SK-N-DZ (cell line): ENCODE data around the gene ESRRB. TPM values are rescaled to one million over a fixed set of nuclear protein-coding genes. Genes with fewer than 3 reads are reported as not detected.

ENCODE experiments used
- DNase-seq: peaks from one replicate; pipeline ENCODE4 v3.0.0-alpha.2; 2015; ENCODE audit warnings: low spot score
- polyA plus RNA-seq, 2 experiments: library from polyadenylated mRNA; depleted of rRNA; stranded (reverse); fragments of >200 nt; gene quantifications; 2 replicates each; pipeline ENCODE4 v1.2.3, GENCODE V29; 2014

Gene ESRRB
- polyA plus RNA-seq (2014; cell fraction: cytosol; rRNA removed): 1.8 and 2.1 TPM in 2 replicates
- polyA plus RNA-seq (2014; cell fraction: nucleus; rRNA removed): 2.6 and 3.1 TPM in 2 replicates

GRCh38 chr14:76375947-76376404 lies at the start of gene ESRRB:
Gene ESRRB (plus strand): TSS chr14:76376137. CDS start chr14:76376402, 265 bp downstream.
- peak; percentile 85 for DNase-seq

GRCh38 chr14:76326918-76327689 lies 48.8 kb upstream of the ESRRB start:
- no peak for DNase-seq

DNA sequence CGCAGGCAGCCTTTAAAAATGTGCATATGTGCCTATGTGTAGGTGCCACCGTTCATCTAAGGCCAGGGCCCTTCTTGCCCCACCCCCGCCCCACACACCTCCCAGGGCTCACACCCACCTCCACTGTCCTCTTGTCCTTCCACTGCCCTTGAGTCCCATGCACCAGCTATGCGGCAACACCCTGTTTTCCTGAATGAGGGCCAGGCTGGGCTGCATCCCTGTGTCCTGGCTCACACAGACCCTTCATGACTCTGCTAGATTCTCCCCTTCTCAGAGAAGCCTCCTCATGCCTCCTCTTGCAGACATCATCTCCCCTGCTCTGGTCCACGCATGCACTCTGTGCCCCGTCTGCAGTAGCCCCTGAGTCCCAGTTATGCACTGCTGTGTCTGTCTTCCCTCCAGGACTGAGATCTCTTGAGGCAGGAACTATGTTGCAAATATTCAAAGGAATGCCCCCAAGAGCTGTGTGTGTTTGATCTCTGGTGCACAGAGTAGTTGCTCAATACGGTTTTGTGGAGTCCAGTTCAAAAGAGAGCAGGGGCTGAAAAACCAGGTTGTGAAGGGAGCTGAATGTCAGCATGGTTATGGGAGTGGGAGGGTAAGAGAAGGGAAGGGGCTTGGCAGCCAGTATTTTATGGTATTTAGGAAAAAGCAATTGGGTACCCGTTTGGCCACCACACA lies 47.3 kb upstream of the ESRRB start:
- DNase-seq: no peak

DNA sequence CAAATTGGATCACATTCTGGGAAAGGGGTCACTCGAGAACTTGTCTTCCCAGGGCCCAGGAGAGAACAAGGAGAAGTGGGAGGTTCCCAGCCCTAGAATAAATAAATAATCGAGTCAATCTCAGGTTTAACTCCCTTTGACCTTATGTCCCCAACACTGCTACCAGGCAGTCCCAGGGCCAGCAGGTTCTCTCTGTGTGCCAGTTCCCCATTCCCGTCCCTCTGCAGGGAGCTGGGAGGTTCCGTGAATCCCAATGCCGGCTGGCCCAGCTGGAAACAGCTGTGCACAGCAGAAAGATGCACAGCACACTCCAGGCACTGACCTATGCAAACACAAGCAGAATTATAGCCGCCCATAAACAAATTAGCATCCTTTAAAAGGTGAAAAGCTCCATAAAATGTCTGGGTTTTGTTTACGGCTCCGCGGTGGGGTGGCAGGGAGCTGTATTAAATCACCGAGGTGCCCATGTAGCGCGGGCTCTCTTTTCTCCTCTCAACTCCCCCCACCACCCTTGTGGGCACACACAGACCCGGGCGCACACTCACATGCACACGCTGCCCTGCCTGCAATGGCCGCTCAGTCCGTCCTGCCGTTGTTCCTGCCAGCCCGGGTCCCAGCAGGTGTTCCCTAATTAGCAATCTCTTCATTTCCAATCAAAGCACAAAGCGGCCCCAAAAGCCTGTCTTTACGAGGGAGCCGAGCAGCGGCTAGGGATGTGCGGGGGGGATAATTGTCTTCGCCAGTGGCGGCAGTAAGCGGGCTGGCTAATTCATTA lies 46.6 kb upstream of the ESRRB start:
- no peak for DNase-seq

- no peak for DNase-seq
These were observed 46.0 kb upstream of the ESRRB start for GRCh38 chr14:76329951-76330350.

DNA sequence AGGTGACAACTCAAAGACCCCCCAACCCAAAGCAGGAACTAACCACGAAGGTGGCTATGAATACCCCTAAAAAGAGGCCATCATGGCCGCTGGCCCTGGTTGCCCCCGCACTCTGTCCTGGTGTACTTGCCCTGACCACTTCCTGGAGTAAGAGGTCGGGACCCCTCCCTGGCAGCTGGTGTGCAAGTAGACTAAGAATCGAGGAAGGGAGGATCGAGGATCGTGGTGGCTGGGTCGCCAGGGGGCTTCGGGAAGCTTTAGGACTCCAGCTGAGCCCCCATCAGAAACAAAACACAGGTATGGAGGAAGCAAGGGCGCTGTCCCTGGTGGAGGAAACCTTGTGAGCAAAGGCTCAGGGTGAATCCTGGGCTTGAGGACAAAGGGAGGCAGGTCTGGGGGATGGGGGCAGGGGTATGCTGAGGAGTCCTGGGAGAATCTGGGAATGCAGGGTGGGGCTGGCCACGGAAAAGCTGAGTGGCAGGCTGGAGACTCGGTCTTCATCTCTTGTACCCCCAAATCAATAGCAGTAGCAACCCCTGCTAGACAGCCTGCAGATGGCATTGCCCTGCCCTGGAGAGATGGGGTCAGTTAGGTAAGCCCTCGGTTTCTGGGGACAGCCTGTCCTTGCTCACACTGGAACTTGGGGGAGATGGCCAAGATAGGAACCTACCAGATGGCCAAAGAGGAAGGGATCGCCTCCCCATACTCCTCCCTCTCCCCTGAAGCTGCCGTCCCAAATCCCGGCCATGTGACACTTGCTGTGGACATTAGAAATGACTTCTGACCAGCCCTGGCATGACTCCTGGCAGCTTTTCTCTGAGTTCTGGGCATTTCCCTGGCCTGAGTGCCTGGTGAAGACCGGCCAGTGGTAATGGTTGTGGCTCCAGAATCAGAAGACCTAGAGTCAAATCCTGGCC lies 45.3 kb upstream of the ESRRB start:
- no peak for DNase-seq

DNA sequence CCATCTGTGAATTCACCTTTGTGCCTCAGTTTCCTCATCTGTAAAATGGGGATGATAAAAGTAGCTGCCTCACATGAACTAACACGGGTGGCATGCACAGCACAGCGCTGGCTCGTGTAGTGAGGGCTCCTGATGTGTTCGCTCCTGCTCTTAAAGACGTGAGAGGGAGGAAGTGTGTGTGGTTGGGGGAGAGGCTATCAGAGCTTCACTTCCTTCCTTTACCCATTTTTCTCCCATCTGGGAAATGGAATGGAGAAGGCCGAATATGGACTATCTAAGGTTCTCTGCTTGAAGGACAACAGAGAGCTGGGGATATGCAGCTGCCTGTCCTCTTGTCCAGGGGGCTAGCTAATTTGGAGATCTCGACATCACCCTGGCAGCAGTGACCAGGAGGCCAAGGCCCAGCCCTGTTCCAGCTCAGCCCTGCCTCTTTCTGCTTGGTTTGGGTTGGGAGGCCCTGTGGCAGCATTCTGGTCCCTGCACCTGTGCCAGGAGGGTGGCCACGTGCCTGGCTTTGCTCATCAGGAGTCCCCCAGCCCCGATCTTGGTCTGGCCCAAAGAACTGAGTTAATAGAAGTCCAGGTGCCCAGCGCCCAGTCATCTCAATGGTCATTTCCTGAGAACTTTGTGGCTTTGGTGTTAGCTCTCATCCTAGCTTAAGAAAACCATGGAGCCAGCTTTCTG lies 44.5 kb upstream of the ESRRB start:
- no peak for DNase-seq

DNA sequence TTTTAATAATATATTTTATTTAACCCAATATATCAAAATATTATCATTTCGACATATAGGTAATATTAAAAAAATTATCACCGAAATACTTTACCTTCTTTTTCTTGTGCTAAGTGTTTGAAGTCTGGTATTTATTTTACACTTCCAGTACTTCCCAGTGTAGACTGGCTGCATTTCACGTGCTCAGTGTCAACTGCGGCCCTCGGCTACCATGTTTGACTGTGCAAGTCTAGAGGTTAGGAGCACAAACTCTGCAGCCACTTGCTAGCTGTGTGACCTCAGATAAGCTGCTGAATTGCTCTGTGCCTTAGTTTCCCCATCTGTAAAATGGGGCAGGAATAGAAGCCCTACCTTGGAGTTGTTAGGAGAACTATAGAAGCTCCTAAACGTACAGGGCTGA lies 42.3 kb upstream of the ESRRB start:
- DNase-seq: no peak

DNA sequence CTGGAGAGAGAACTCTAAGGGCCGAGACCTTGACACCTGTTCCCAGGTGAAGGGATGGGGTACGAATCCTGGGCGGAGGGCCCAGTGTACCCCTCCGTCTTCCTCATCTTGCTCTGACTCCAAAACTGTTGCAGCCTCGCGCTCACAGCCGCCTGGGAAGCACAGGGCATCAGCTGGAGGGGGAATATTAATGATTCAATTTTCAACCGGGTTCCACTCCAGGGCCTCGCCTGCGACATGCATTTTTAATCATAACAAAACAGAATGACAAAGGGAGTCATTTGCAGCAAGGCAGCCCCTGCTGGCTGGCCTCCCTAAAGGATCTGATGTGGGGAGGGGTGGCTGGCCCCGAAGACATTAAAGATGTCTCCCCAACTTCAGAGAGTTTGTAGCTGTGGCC lies 41.6 kb upstream of the ESRRB start:
- DNase-seq: no peak

DNA sequence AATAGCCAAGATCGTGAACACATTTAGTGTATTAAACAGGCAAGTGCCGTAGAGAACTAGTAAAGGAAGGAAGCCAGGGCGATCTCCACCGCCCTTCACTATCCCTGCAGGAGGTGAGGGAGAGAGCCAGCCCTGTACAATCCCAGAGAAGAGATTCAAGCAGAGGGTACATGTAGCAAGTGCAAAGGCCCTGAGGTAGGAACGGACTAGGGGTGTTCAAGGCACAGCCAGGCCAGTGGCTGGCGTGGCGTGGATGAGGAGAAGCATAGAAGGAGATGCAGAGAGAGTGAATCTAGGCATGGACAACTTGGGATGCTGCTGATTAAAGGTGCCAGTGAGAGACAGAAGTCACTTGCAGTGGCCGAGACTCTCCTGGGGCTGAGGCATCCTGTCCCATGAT lies 39.1 kb upstream of the ESRRB start:
- DNase-seq: no peak

DNA sequence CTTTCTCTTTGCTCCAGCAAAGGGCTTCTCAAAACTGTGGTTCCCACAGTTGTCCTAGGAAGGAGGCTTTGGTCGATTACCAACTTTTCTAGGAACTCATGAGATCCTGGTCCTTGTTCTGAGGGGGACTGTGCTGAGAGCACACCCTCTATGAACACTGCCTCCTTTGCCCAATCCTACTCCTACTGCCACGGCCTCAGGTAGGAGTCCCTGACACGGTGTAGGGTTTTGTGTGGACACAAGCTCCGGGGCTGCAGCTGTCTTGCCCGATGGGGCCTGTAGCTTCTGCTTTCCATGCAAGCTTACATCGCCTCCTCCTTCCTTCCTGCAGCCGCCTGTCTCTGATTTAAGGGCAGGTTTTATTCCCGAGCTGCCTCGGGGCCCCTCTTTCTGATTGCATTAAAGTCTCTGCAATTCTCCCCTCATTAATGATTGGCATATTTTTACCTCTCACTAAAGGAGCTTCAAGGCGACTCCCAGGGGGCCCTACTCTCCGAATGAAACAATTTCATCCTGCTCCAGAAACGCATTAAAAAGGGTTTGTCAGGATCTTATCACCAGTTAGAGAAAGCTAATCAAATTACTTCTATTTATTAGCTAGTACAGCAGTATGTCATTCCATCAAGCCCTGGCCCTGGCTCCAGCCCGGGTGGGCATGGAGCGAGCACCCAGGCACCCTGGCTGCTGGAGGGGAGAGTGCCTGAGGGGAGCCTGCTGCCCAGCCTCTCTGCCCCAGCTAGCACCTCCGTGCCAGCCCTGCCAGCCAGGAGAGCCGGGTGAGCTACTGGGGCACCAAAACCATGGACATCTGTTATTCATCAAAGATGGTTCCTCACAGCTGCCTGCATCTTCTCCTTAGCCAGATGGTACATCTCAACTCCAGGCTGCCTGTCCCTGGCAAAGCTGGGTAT lies 38.0 kb upstream of the ESRRB start:
- peak; percentile 90 for DNase-seq

DNA sequence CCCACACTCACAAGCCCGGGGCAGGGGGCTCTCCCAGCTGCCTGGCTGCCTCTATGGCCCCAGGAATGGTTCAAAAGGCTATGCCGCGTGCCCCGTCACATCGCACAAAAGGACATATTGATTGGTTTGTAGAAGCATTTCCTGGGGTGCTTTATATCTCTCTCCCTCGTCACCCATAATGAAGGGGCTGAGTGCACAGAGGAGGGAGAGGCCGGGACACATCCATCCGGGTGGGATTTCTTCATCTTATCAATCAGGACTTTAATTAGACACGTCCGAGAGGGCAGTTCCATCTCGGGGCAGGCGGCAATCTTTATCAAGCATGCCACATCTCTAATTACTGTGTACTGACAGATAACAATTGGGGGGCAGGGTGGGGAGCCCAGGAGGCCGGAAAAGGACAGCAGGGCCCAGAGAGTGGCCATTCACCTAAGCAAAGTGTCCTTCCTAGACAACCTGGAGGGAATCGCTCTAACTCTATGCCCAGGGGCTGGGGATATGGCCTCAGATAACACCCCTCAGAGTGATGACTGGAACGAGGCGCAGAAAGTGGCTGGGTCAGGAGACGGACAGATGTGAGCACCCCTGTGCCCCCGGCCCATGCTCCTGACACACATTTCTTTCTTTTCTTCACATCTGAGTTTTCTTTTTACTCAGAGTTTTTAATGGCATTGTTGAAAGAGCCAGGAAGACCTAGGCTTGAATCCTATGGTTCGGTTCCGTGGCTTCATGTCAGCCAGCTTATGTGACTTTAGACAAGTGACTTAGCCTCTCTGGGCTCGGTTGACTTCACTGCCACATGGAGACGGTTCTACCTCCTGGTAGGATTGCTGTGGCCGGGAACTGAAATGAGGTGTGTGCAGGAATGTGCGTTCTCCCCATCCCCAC lies 36.0 kb upstream of the ESRRB start:
- DNase-seq: no peak

DNA sequence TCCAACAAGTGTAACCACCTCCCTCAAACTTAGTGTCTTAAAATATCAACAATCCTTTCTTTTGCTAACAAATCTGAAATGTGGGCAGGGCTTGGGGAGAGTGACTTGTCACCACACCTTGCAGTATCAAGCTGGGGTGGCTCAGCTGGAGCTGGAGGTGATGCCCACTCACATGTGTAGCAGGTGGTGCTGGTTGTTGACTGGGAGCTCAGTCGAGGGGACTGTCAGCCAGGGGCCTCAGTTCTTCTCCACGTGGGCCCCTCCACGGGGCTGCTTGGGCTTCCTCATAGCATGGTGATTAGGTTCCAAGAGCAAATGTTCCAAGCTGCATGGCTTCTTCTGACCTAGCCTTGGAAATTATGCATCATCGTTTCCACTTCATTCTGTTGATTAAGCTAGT lies 32.6 kb upstream of the ESRRB start:
- no peak for DNase-seq

DNA sequence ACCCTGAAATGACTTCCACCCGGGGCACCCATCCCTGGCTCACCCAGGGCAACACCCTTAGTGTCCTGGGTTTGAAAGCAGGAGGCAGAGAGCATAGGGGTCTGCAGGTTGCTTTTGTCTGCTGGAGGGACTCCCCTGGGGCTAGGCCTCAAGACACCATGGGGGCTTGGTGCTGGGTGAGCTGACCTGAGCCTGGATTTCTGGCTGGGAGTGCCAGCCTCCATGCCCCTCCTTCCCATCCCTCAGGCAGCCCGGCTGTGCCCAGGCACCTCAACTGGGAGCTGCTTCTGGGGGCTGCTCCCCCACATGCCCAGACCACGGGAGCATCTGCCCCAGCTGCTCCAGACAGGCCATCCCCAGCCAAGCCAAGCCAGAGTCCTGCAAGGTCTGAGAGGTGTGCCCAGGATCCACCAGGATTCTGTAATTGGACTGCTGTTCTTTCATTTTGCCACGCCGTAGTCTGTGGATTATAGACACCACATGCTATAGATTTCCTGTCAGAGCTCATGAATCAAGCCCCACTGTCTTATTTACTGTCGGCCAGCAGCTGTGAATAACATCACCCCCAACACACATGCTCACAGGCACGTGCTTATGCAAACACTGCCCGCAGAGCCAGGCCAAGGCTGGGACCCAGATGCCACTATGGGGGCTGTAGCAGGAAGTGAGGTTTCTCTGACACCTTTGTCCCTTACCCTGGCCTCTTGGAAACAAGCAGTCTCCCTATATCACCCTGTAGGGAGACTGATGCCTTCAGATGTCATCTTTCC lies 29.4 kb upstream of the ESRRB start:
- DNase-seq: peak; percentile 33

DNA sequence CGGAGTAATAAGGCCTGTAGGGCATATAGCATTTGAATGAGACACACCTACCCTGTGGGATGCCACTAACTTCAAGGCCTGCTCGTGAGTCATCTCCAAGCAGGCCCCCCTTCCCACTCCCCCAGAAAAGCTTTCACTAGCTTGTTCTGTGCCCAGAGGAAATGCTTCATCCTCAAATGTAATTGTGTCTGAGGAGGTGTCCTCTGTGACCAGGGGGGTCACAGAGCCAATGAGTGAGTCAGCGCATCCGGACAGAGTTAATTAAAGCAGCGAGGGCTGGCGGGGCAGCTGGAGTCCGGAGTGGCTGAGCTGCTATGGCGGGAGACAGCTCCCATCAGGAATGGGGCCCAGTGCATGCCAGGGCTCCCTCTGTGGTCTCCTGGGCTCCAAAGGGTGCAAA lies 27.0 kb upstream of the ESRRB start:
- DNase-seq: peak; percentile 49

- no peak for DNase-seq
These were observed 25.9 kb upstream of the ESRRB start for GRCh38 chr14:76349993-76350392.

DNA sequence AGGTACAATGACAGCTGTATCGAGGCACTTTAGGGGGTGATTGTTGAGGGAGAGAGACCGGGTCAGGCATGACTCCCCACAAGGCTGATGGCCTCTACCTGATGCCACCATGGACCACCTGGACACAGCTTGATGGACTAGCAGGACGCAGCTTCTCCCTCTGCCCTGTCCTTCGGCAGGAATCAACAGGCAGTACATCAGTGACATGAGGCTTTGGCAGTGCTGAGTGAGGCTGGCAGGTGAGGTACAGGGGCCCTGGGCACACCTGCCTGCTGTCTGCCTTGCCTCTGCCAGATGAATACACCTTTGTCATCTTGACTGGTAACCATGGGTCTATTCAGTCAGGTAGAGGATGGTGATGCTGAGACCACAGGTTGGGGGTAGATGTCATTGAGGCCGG lies 25.3 kb upstream of the ESRRB start:
- DNase-seq: no peak

DNA sequence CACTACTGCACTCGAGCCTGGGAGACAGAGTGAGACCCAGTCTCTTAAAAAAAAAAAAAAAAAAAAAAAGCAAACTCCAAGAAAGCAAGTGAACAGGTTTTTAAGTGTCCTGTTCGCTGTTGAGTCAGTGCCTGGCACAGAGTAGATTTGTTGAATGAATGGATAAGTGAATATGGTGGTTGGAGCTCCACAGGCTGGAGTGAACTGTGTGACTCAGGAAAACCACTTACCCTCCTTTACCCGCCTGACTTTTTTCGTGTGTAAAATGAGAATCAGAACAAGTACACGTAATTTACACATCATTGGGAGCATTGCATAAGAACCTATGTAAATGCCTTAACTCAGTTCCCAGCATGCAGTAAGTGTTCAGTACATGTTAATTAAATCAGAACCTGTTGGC lies 24.0 kb upstream of the ESRRB start:
- DNase-seq: no peak
